ENCODE data around the gene POU2F1.

The POU2F1 gene

DNA sequence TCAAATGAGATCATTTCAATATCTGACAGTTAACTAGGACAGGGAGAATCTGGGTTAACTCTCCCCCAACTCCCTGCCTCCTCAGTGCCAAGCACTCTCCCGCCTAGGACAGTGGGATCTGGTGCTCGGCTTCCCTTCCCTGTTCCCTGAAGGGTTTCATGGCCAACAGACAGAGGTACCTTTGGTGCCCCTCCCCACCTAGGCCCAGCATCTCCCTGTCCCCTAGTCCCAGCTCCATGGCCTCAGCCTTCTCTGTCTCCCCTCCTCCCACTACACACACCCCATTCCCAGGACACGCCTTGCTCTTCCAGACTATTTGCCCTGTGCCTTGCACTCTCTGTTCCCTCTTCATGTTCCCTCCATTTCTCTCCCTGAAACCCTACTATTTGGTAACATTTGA lies 220.5 kb downstream of the POU2F1 start:
- no peak for DNase-seq (ENCODE audit: low read depth)
- no peak overlapping the region for H3K4me3 ChIP-seq (ENCODE audit: control insufficient read depth, low read depth, low read length)
- TF ChIP-seq CTCF (conservative IDR thresholded peaks at IDR 0.05; ENCODE audit: control insufficient read depth, insufficient read depth, low read depth, low read length) = no peak

GRCh38 chr1:167442142-167442848 lies 221.6 kb downstream of the POU2F1 start:
- TF ChIP-seq CTCF (conservative IDR thresholded peaks at IDR 0.05; ENCODE audit: control insufficient read depth, insufficient read depth, low read depth, low read length) = peak; percentile 88
- H3K4me3 ChIP-seq (ENCODE audit: control insufficient read depth, low read depth, low read length) = no peak overlapping the region
- peak; percentile 71 for DNase-seq (ENCODE audit: low read depth)

GRCh38 chr1:167442854-167443565 lies 222.3 kb downstream of the POU2F1 start:
- DNase-seq (ENCODE audit: low read depth) = no peak
- no peak for TF ChIP-seq CTCF (conservative IDR thresholded peaks at IDR 0.05; ENCODE audit: control insufficient read depth, insufficient read depth, low read depth, low read length)
- no peak overlapping the region for H3K4me3 ChIP-seq (ENCODE audit: control insufficient read depth, low read depth, low read length)

GRCh38 chr1:167443757-167444156 lies 223.1 kb downstream of the POU2F1 start:
- no peak for TF ChIP-seq CTCF (conservative IDR thresholded peaks at IDR 0.05; ENCODE audit: control insufficient read depth, insufficient read depth, low read depth, low read length)
- H3K4me3 ChIP-seq (ENCODE audit: control insufficient read depth, low read depth, low read length) = no peak overlapping the region
- no peak for DNase-seq (ENCODE audit: low read depth)

DNA sequence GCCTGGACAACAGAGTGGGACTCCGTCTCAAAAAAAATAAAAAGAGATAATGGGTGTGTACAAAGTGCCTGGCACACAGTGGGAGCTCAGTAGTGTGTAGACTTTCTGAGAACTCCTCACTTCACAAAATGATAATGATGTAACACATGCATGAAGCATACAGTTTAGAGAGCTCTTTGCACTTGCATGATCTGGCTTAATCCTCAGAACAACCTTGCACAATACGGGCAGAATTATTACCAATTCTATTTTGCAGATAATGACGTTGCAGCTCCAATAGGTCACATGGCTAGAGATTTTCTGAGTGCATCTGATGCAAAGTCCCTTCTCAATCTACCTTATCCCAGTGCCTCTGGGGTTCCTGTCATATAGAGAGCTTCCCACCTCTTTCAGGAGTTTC lies 226.3 kb downstream of the POU2F1 start:
- no peak for TF ChIP-seq CTCF (conservative IDR thresholded peaks at IDR 0.05; ENCODE audit: control insufficient read depth, insufficient read depth, low read depth, low read length)
- no peak for DNase-seq (ENCODE audit: low read depth)
- H3K4me3 ChIP-seq (ENCODE audit: control insufficient read depth, low read depth, low read length) = no peak overlapping the region

GRCh38 chr1:167447521-167448136 lies 226.9 kb downstream of the POU2F1 start:
- no peak for TF ChIP-seq CTCF (conservative IDR thresholded peaks at IDR 0.05; ENCODE audit: control insufficient read depth, insufficient read depth, low read depth, low read length)
- DNase-seq (ENCODE audit: low read depth) = no peak
- no peak overlapping the region for H3K4me3 ChIP-seq (ENCODE audit: control insufficient read depth, low read depth, low read length)
